GM12878 (cell line): ENCODE results near the gene FKBP1B. TPM values are rescaled to one million over a fixed set of nuclear protein-coding genes. Genes with fewer than 3 reads are reported as not detected.

Experiments used
- ATAC-seq: fragments of 200-7000 bp; cut with Tn5 transposase; 3 replicates; pipeline ENCODE4 v1.9.1; 2020; ENCODE audit warnings: mild to moderate bottlenecking, moderate library complexity
- BruUV-seq: library from RNA; stranded (reverse); fragments of 400-500 nt; replicated peaks from 2 replicates; lab custom pipeline; 2021; lab: Mats Ljungman, UMichigan
- CTCF ChIA-PET: fragments of 300-600 bp; sonication (Branson Sonifier 250); formaldehyde crosslinking; extraction: SDS; loops from one replicate; lab custom pipeline; 2021; ENCODE audit warnings: inconsistent platforms; lab: Yijun Ruan, JAX
- POLR2A ChIA-PET: fragments of 350-600 bp; formaldehyde crosslinking; extraction: SDS; loops from one replicate; lab custom pipeline; 2021; ENCODE audit warnings: inconsistent platforms; lab: Charles Lee
- RAD21 ChIA-PET: fragments of 300-600 bp; sonication (Branson Sonifier 250); formaldehyde crosslinking; loops from one replicate; lab custom pipeline; 2023; ENCODE audit warnings: antibody characterized with exemption; ENCODE audit not compliant: unreplicated experiment; lab: Charles Lee
- SMC1A ChIA-PET: fragments of 300-600 bp; sonication (Branson Sonifier 250); formaldehyde crosslinking; loops from one replicate; lab custom pipeline; 2023; ENCODE audit not compliant: unreplicated experiment, uncharacterized antibody; lab: Charles Lee
- DNase-seq: peaks from one replicate; pipeline ENCODE4 v3.0.0-alpha.2; 2011; ENCODE audit warnings: low read depth, low spot score
- FAIRE-seq: peaks from 3 replicates; lab custom pipeline; 2011; peaks lifted over from hg19 to GRCh38; lab: Jason Lieb, UNC
- H2AFZ ChIP-seq: 2 replicates; pipeline ENCODE4 v1.6.0; 2011; ENCODE audit warnings: low read depth, low read length, control low read depth; ENCODE audit not compliant: control insufficient read depth
- H3K27ac ChIP-seq: 2 replicates; pipeline ENCODE4 v1.5.1; 2011; ENCODE audit warnings: control low read depth; ENCODE audit not compliant: control insufficient read depth, insufficient read depth
- H3K27me3 ChIP-seq, 2 experiments: replicated peaks in 1 of 2; 2 replicates each; pipeline versions ENCODE4 v1.6.0 to v1.6.1; 2011; ENCODE audit warnings: low read length in 1 of 2; ENCODE audit not compliant: control insufficient read depth in 2 of 2, insufficient read depth in 2 of 2
- H3K36me3 ChIP-seq, 2 experiments: 2 replicates each; pipeline ENCODE4 v1.5.1; 2011; ENCODE audit warnings: low read length in 1 of 2; ENCODE audit not compliant: control insufficient read depth in 2 of 2, insufficient read depth in 2 of 2
- H3K4me1 ChIP-seq: 2 replicates; pipeline ENCODE4 v1.6.1; 2011; ENCODE audit warnings: mild to moderate bottlenecking, low read length, moderate library complexity, mixed read lengths; ENCODE audit not compliant: control insufficient read depth, insufficient read depth
- H3K4me2 ChIP-seq: 2 replicates; pipeline ENCODE4 v1.6.0; 2011; ENCODE audit warnings: control low read depth; ENCODE audit not compliant: control insufficient read depth, insufficient read depth
- H3K4me3 ChIP-seq: fragments of 200-600 bp; sonication (generic); 2 replicates; pipeline ENCODE4 v1.5.1; 2016
- H3K79me2 ChIP-seq: 2 replicates; pipeline ENCODE4 v1.6.0; 2011; ENCODE audit warnings: low read length; ENCODE audit not compliant: control insufficient read depth, insufficient read depth
- H3K9ac ChIP-seq: 2 replicates; pipeline ENCODE4 v1.8.0; 2011; ENCODE audit warnings: low read length, control low read depth, mixed read lengths; ENCODE audit not compliant: control insufficient read depth, insufficient read depth
- H3K9me3 ChIP-seq: replicated peaks from 3 replicates; pipeline ENCODE4 v1.5.1; 2011; ENCODE audit warnings: mild to moderate bottlenecking, low read length; ENCODE audit not compliant: control insufficient read depth, insufficient read depth
- H4K20me1 ChIP-seq: 2 replicates; pipeline ENCODE4 v1.6.0; 2011; ENCODE audit not compliant: control insufficient read depth, insufficient read depth
- NR2F1 ChIP-seq: fragments of 450-650 bp; conservative IDR thresholded peaks from 2 replicates; pipeline ENCODE4 v1.6.1; 2017; ENCODE audit warnings: mild to moderate bottlenecking
- WGBS: methylation state at CpG from one replicate; pipeline ENCODE4 v1.1.6; 2016; ENCODE audit warnings: low lambda C conversion rate; ENCODE audit not compliant: insufficient replicate concordance, insufficient coverage; ENCODE audit errors: missing lambda C conversion rate; 5-methylcytosine and 5-hydroxymethylcytosine counted together
- in situ Hi-C: fragments of 300-500 bp; cut with MboI; formaldehyde crosslinking; loops from 9 replicates; pipeline ENCODE4 v1.14.3; 2018; ENCODE audit warnings: mixed read lengths
- intact Hi-C: fragments of 100-400 bp; cut with micrococcal nuclease; formaldehyde crosslinking; loops from one replicate; pipeline ENCODE4 v1.14.2; 2022; ENCODE audit not compliant: unreplicated experiment
- polyA plus RNA-seq, 11 experiments: library from polyadenylated mRNA; depleted of rRNA in 4 of 11; unstranded in 6 of 11; stranded (reverse) in 5 of 11; fragments of >200 nt; fragmentation: Nextera tagmentation in 4 of 11; fragmentation: Illumina TruSeq in 1 of 11; extraction: Ambion mirVana in 4 of 11; extraction: Trizol in 1 of 11; gene quantifications; 1 replicate in 1 of 11; 2 replicates in 10 of 11; pipeline versions ENCODE4 v1.2.1 to v1.2.3, GENCODE V29; 2011 to 2016; ENCODE audit warnings: inconsistent platforms in 2 of 11, missing spikeins in 2 of 11, low read depth in 1 of 11
- total RNA-seq, 4 experiments: library from RNA; depleted of rRNA in 3 of 4; stranded (reverse); fragments of >200 nt in 3 of 4; fragmentation: Illumina TruSeq in 1 of 4; extraction: Trizol in 1 of 4; gene quantifications; 2 replicates each; pipeline versions ENCODE4 v1.2.1 to v1.2.3, GENCODE V29; 2013 to 2021
- TF ChIP-seq, protein P1 (sequence below): fragments of 450-650 bp; IDR thresholded peaks from 2 replicates; pipeline ENCODE4 v1.6.1; 2018; ENCODE audit warnings: mild to moderate bottlenecking, low read depth, moderate library complexity; ENCODE audit not compliant: partially characterized antibody

Gene FKBP1B
- total and polyA plus RNA-seq, 10 of the 15 experiments (the other 5 are each of a cell fraction or from before 2014, with no cell fraction given): 0.18 to 0.53 (median 0.24) TPM

GRCh38 chr2:24087032-24087431, 37.5 kb downstream of the FKBP1B start:
- ChIA-PET POLR2A (interaction anchor here (0.6 to 1.3 kb wide), 2 partner anchors 11 to 155 kb away, joined by 4 to 7 read pairs; partner anchors contain the start of gene SF3B6), RAD21 (no interaction called here), CTCF (interaction anchor here (1.3 to 1.7 kb wide), 2 partner anchors 8 to 264 kb away, joined by 4 read pairs; no protein-coding TSS in a partner anchor), SMC1A (interaction anchor here (0.9 kb wide), 1 partner anchor 77 kb away, joined by 3 read pairs; no protein-coding TSS in a partner anchor)
- Histone ChIP-seq H3K9me3 (no peaks in the 10 kb centered on the region), H3K4me2 (no peak overlapping the region), H3K4me3 (no peak overlapping the region), H4K20me1 (no peaks in the 10 kb centered on the region), H3K4me1 (peaks cover 12% of the 10 kb centered on the region), H3K9ac (no peak overlapping the region), H3K27me3 (no peaks in the 10 kb centered on the region), H3K36me3 (no peaks in the 10 kb centered on the region; a peak in 1 of 4 replicates), H2AFZ (no peak overlapping the region), H3K79me2 (no peaks in the 10 kb centered on the region), H3K27ac (no peak overlapping the region)
- in situ Hi-C loops: loop anchor here (5.0 kb wide), 1 partner anchor 260 kb away; no protein-coding TSS in a partner anchor
- BruUV-seq: no TSS peak
- intact Hi-C loops: no loop called here
- WGBS: 81% methylated on average over 3 of the region's 3 CpGs
- FAIRE-seq (no peak), ATAC-seq (no peak), DNase-seq (no peak)
- no peak for TF ChIP-seq NR2F1
- TF ChIP-seq, protein P1, sequence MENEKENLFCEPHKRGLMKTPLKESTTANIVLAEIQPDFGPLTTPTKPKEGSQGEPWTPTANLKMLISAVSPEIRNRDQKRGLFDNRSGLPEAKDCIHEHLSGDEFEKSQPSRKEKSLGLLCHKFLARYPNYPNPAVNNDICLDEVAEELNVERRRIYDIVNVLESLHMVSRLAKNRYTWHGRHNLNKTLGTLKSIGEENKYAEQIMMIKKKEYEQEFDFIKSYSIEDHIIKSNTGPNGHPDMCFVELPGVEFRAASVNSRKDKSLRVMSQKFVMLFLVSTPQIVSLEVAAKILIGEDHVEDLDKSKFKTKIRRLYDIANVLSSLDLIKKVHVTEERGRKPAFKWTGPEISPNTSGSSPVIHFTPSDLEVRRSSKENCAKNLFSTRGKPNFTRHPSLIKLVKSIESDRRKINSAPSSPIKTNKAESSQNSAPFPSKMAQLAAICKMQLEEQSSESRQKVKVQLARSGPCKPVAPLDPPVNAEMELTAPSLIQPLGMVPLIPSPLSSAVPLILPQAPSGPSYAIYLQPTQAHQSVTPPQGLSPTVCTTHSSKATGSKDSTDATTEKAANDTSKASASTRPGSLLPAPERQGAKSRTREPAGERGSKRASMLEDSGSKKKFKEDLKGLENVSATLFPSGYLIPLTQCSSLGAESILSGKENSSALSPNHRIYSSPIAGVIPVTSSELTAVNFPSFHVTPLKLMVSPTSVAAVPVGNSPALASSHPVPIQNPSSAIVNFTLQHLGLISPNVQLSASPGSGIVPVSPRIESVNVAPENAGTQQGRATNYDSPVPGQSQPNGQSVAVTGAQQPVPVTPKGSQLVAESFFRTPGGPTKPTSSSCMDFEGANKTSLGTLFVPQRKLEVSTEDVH: no peak
